ENCODE measurements around the gene ZNF391.
"Not testable (repeated sequence)": the region's sequence is repeated elsewhere in the genome, so short reads cannot be mapped to it uniquely, and the experiment has no call there.

The ZNF391 gene

DNA sequence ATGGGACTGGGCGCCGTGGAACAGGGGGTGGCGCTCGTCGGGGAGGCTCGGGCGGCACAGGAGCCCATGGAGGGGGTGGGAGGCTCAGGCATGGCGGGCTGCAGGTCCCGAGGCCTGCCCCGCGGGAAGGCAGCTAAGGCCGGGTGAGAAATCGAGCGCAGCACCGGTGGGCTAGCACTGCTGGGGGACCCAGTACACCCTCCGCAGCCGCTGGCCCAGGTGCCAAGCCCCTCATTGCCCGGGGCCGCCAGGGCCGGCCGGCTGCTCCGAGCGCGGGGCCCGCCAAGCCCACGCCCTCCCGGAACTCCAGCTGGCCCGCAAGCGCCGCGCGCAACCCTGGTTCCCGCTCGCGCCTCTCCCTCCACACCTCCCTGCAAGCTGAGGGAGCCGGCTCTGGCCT lies 36.3 kb downstream of the ZNF391 start:
- DNase-seq: not testable (repeated sequence)

DNA sequence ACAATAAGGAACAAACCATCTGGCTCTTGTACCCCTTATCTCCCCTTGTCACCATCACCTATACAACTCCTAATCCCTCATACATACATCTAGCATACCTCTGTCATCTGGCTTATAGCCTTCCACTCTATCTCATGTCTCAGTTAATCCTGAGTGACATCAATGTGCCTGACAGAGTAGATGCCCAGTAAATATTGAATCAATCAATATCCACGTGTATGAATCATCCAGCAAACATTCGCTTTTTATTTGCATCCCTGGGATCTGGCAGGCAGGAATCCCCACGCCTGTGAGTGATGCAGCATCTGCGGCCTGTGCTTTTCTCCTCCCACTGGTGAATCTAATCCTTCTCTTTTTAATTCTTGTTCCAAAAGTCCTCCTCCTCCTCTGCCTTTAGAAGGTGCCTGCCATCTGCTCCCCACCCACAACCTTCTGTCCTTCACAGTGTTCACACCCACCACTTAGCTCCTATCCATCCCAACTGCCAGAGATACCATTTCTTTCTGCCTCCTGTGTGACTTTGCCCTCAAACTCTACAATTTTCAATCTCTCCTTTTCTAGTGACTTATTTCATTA lies 37.6 kb downstream of the ZNF391 start:
- no peak for DNase-seq

DNA sequence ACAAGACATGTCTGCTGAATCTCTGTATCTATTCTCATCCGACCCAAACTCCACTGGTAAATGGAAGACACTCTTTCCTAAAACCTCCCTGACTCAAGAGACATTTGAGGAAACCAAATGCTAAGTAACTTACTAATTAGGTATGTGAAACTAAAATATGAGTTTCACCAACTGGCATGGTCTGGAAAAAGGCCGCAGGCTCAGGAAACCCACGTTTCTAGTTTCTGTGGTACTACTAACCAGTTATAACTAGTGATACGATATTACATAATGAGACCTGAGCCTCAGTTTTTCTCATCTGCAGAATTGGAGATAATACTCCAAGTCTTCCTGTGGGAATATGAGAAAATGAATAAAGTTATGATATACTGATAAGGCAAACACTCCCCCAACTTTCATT lies 39.9 kb downstream of the ZNF391 start:
- DNase-seq: no peak

DNA sequence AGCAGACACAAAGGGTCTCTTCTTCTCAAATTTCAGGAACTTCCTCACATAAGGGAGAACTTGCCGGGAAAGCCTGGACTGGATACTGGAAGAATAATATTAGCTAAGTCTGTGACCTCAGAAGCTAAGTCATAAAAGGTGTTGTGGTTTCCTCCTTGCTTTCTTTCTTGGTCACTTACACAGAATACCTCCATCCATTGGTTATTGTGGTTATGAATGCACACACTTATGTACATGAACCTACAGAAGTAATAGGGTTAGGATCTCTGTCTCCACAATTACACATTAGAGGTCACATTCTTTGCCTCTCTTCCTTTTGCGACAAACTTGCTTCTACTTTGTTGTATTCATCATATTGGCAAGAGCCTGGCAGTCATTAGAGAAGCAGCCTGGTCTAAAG lies 40.4 kb downstream of the ZNF391 start:
- DNase-seq: no peak

DNA sequence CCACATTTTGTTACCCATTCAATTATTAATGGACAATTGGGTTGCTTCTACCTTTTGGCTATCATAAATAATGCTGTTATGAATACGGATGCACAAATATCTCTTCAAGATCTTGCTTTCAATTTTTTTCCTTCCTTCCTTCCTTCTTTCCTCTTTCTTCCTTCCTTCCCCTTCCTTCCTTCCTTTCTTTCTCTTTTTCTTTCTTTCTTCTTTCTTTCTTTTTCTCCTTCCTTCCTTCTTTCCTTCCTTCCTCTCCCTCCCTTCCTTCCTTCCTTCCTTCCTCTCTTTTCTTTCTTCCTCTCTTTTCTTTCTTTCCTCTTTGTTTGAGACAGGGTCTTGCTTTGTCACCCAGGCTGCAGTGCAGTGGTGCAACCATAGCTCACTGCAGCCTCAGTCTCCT lies 45.2 kb downstream of the ZNF391 start:
- no peak for DNase-seq

DNA sequence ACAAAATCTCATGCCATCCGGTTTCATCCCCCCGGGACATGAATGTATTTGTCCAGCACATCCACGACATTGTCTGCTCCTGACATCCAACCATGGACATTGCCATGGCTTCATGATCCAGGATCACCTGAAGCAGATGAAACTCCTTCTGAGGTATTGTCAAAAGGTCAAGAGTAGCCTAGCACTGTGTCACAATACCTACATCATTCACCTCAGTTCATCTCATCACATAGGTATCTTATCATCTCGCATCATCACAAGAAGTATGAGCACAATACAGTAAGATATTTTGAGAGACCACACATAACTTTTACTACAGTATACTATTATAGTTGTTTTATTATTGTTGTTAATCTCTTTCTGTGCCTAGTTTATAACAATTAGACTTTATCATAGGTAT lies 50.8 kb downstream of the ZNF391 start:
- no peak for DNase-seq

DNA sequence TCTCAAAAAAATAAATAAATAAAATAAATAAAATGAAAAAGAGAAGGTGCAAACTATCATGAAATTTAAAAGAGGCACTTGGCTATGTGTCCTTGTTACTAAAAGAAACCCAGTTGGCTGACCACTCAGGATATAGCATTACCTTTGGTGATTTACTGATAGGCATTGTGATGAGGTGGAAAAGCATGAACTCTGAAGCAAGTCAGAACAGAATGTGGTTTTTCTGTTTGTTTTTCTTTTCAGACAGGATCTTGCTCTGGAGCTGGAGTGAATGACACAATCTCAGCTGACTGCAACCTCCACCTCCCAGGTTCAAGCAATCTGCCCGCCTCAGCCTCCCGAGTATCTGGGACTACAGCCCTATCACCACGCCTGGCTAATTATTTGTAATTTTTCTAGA lies 52.4 kb downstream of the ZNF391 start:
- DNase-seq: no peak

DNA sequence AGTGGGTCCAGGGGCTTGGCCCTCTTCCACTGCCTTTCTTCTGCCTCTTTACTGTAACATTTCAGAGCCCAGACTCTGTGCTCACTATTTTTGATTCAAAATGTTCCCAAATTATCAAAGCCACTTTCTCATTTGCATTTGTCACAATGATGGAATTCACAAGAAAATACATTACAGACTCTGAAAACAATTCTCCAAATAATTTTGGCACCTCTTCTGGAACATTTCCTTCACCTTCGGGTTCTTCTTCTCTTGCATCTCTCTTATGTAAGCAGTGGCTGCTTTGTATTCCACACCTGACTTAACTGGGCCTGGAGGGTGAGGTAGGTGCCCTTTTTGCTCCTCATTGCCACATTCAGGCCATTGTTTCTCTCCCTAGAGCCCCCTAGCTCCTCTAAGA lies 54.4 kb downstream of the ZNF391 start:
- no peak for DNase-seq

DNA sequence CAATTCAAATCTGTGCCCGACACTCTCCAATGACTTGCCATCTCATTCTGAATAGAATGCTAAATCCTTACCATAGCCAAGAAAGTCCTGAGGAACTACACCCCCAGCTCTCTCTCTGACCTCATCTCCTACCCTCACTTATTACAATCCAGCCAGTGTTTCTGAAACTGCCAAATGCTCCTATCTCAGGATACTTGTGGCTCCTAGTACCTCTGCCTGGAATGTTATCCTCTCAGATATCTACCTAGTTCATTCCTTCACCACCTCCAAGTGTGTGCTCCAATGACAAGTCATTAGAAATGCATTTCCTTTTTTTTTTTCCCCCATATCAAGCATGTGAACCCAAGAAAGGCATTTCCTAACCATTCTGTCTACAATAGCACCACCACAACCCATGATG lies 59.9 kb downstream of the ZNF391 start:
- no peak for DNase-seq

DNA sequence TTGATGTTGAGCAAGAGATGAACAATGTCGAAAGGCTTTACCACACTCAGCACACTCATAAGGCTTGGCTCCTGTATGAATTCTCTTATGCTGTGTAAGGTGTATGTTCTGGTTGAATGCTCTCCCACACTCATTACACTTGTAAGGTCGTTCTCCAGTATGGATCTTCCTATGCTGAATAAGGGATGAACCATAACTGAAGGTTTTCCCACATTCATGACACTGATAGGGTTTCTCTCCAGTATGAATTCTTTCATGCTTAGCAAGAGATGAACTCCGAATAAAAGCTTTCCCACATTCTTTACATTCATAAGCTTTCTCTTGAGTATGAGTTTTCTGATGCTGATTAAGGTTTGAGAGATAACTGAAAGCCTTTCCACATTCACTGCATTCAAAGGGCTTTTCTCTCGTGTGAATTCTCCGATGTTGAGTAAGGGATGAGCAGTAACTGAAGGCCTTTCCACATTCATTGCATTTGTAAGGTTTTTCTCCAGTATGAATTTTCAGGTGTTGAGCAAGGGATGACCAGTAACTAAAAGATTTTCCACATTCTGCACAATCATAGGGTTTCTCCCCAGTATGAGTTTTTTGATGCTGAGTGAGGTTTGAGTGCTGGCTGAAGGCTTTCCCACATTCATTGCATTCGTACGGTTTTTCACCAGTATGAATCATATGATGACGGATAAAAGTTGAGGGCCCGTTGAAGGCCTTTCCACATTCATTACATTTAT lies 63.3 kb downstream of the ZNF391 start:
- no peak for DNase-seq

DNA sequence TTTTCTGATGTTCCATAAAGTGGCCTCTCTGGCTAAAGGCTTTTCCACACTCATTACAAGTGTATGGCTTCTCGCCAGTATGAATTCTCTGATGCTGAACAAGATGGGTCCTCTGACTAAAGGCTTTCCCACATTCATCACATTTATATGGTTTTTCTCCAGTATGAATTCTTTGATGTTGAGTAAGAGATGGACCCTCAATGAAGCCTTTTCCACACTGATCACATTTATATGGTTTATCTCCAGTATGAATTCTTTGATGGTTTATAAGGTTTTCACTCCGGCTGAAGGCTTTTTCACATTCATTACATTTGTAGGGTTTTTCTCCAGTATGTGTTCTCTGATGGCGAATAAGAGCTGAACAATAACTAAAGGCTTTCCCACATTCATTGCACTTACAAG lies 63.9 kb downstream of the ZNF391 start:
- no peak for DNase-seq

Data from SIG-M5 (cell line).